HG02642 (cell line): ENCODE measurements around the gene EPS15.
A peak's percentile ranks its signal among the peaks of the same experiment; 100 is the strongest.
"Not testable (repeated sequence)": the region's sequence is repeated elsewhere in the genome, so short reads cannot be mapped to it uniquely, and the experiment has no call there.

Experiments used
- ATAC-seq: cut with Tn5 transposase; IDR thresholded peaks from one replicate; pipeline ENCODE4 v1.9.1; 2021; ENCODE audit warnings: mild to moderate bottlenecking; ENCODE audit not compliant: unreplicated experiment, poor library complexity

The EPS15 gene

GRCh38 chr1:51519048-51519864 is at the start of gene EPS15:
Gene EPS15 (minus strand): TSS chr1:51519266. CDS start chr1:51519231, 35 bp downstream.
- ATAC-seq, result peak; percentile 69

- no peak for ATAC-seq
These were observed 49.3 kb upstream of the EPS15 start for GRCh38 chr1:51568231-51568935.

GRCh38 chr1:51567653-51568052 is 48.6 kb upstream of the EPS15 start:
- no peak for ATAC-seq

- no peak for ATAC-seq
These were observed 47.2 kb upstream of the EPS15 start for GRCh38 chr1:51566260-51566659.

GRCh38 chr1:51565009-51565408 is 45.9 kb upstream of the EPS15 start:
- no peak for ATAC-seq

GRCh38 chr1:51564124-51564523 is 45.1 kb upstream of the EPS15 start:
- no peak for ATAC-seq

- ATAC-seq, result no peak
These were observed 42.6 kb upstream of the EPS15 start for GRCh38 chr1:51561702-51562101.

GRCh38 chr1:51560895-51561294 is 41.8 kb upstream of the EPS15 start:
- not testable (repeated sequence) for ATAC-seq

GRCh38 chr1:51560034-51560433 is 41.0 kb upstream of the EPS15 start:
- no peak for ATAC-seq

- no peak for ATAC-seq
These were observed 40.4 kb upstream of the EPS15 start for GRCh38 chr1:51559501-51559900.

GRCh38 chr1:51559064-51559500 is 40.0 kb upstream of the EPS15 start:
- ATAC-seq, result no peak

- no peak for ATAC-seq
These were observed 39.4 kb upstream of the EPS15 start for GRCh38 chr1:51558375-51558924.

GRCh38 chr1:51557168-51557567 is 38.1 kb upstream of the EPS15 start:
- ATAC-seq, result no peak

GRCh38 chr1:51555866-51556619 is 37.0 kb upstream of the EPS15 start:
- ATAC-seq, result no peak

GRCh38 chr1:51553911-51554310 is 34.8 kb upstream of the EPS15 start:
- ATAC-seq, result no peak

GRCh38 chr1:51552929-51553807 is 34.1 kb upstream of the EPS15 start:
- ATAC-seq, result no peak

- ATAC-seq, result no peak
These were observed 32.8 kb upstream of the EPS15 start for GRCh38 chr1:51551848-51552296.

GRCh38 chr1:51551081-51551480 is 32.0 kb upstream of the EPS15 start:
- ATAC-seq, result no peak

- ATAC-seq, result no peak
These were observed 30.8 kb upstream of the EPS15 start for GRCh38 chr1:51549901-51550300.
